H9 (cell line): ENCODE measurements around the gene FAM171A1. TPM values are rescaled to one million over a fixed set of nuclear protein-coding genes. Genes with fewer than 3 reads are reported as not detected.
"Not testable (repeated sequence)": the region's sequence is repeated elsewhere in the genome, so short reads cannot be mapped to it uniquely, and the experiment has no call there.

Experiments
- DNase-seq: peaks from one replicate; pipeline ENCODE4 v3.0.0-alpha.2; 2017
- H2AFZ ChIP-seq: one replicate; pipeline ENCODE4 v1.6.1; 2013; ENCODE audit warnings: mild to moderate bottlenecking, low read length, control low read depth, moderate library complexity
- H2AK5ac ChIP-seq: 2 replicates; pipeline ENCODE4 v1.6.1; 2013; ENCODE audit warnings: low read length, control low read depth, mixed read lengths; ENCODE audit not compliant: insufficient read length
- H2BK120ac ChIP-seq: one replicate; pipeline ENCODE4 v1.6.1; 2013; ENCODE audit warnings: low read depth, mild to moderate bottlenecking, low read length, control low read depth, inconsistent platforms; ENCODE audit not compliant: poor library complexity, severe bottlenecking
- H2BK12ac ChIP-seq: 2 replicates; pipeline ENCODE4 v1.6.1; 2013; ENCODE audit warnings: low read length, control low read depth, mixed read lengths, low read depth; ENCODE audit not compliant: insufficient read length
- H2BK15ac ChIP-seq: 2 replicates; pipeline ENCODE4 v1.6.1; 2013; ENCODE audit warnings: low read depth, low read length, control low read depth
- H2BK20ac ChIP-seq: one replicate; pipeline ENCODE4 v1.6.1; 2013; ENCODE audit warnings: low read depth, mild to moderate bottlenecking, low read length, control low read depth, inconsistent platforms; ENCODE audit not compliant: poor library complexity, severe bottlenecking
- H2BK5ac ChIP-seq: 2 replicates; pipeline ENCODE4 v1.6.1; 2013; ENCODE audit warnings: low read length, control low read depth, mixed read lengths; ENCODE audit not compliant: insufficient read length
- H3K14ac ChIP-seq: 2 replicates; pipeline ENCODE4 v1.6.1; 2013; ENCODE audit warnings: low read length, control low read depth; ENCODE audit not compliant: insufficient read depth
- H3K18ac ChIP-seq: 2 replicates; pipeline ENCODE4 v1.6.1; 2013; ENCODE audit warnings: low read depth, mild to moderate bottlenecking, mixed read lengths, low read length, control low read depth; ENCODE audit not compliant: insufficient read length
- H3K23ac ChIP-seq: 2 replicates; pipeline ENCODE4 v1.6.1; 2013; ENCODE audit warnings: low read length, control low read depth, mixed read lengths, low read depth; ENCODE audit not compliant: insufficient read length
- H3K23me2 ChIP-seq: 2 replicates; pipeline ENCODE4 v1.6.1; 2013; ENCODE audit warnings: low read depth, mild to moderate bottlenecking, mixed read lengths, low read length, control low read depth; ENCODE audit not compliant: insufficient read length, poor library complexity, severe bottlenecking
- H3K27ac ChIP-seq: 2 replicates; pipeline ENCODE4 v1.5.1; 2013; ENCODE audit warnings: low read length, control low read depth, mixed read lengths, low read depth; ENCODE audit not compliant: insufficient read length
- H3K27me3 ChIP-seq: 2 replicates; pipeline ENCODE4 v1.6.1; 2013; ENCODE audit warnings: low read length, control low read depth, inconsistent platforms; ENCODE audit not compliant: insufficient read depth
- H3K4ac ChIP-seq: 2 replicates; pipeline ENCODE4 v1.6.1; 2013; ENCODE audit warnings: low read depth, mild to moderate bottlenecking, control low read depth, inconsistent platforms, low read length, moderate library complexity
- H3K4me1 ChIP-seq: 2 replicates; pipeline ENCODE4 v1.6.1; 2013; ENCODE audit warnings: low read length, control low read depth, inconsistent platforms; ENCODE audit not compliant: insufficient read depth
- H3K4me2 ChIP-seq: 2 replicates; pipeline ENCODE4 v1.6.1; 2013; ENCODE audit warnings: low read length, control low read depth, mixed read lengths; ENCODE audit not compliant: insufficient read length, insufficient read depth
- H3K56ac ChIP-seq: 2 replicates; pipeline ENCODE4 v1.6.1; 2013; ENCODE audit warnings: low read depth, mild to moderate bottlenecking, mixed read lengths, low read length, control low read depth; ENCODE audit not compliant: insufficient read length
- H3K79me1 ChIP-seq: 2 replicates; pipeline ENCODE4 v1.6.1; 2013; ENCODE audit warnings: low read depth, mild to moderate bottlenecking, moderate library complexity, low read length, control low read depth, inconsistent platforms; ENCODE audit not compliant: insufficient read depth, poor library complexity, severe bottlenecking
- H3K79me2 ChIP-seq: 2 replicates; pipeline ENCODE4 v1.6.1; 2013; ENCODE audit warnings: low read length, control low read depth, inconsistent platforms; ENCODE audit not compliant: insufficient read depth
- H3K9ac ChIP-seq: 2 replicates; pipeline ENCODE4 v1.6.1; 2013; ENCODE audit warnings: low read length, control low read depth, mixed read lengths; ENCODE audit not compliant: insufficient read length; ENCODE audit errors: extremely low read depth
- H3K9me3 ChIP-seq: one replicate; pipeline ENCODE4 v1.6.1; 2013; ENCODE audit warnings: low read depth, low read length, inconsistent platforms; ENCODE audit not compliant: control insufficient read depth
- H3T11ph ChIP-seq: one replicate; pipeline ENCODE4 v1.6.1; 2013; ENCODE audit warnings: mild to moderate bottlenecking, low read length, control low read depth, inconsistent platforms
- H4K20me1 ChIP-seq: one replicate; pipeline ENCODE4 v1.6.1; 2013; ENCODE audit not compliant: control insufficient read depth, insufficient read length, insufficient read depth
- H4K5ac ChIP-seq: 2 replicates; pipeline ENCODE4 v1.6.1; 2013; ENCODE audit warnings: low read depth, mild to moderate bottlenecking, mixed read lengths, low read length, control low read depth; ENCODE audit not compliant: insufficient read length
- H4K8ac ChIP-seq: replicated peaks from 2 replicates; pipeline ENCODE4 v1.6.1; 2013; ENCODE audit warnings: low read length, control low read depth, mixed read lengths, low read depth; ENCODE audit not compliant: insufficient read length
- H4K91ac ChIP-seq: 2 replicates; pipeline ENCODE4 v1.6.1; 2013; ENCODE audit warnings: low read depth, mild to moderate bottlenecking, moderate library complexity, mixed read lengths, low read length, control low read depth; ENCODE audit not compliant: insufficient read length
- H3K27ac Mint-ChIP-seq, 3 experiments: 2 replicates in 2 of 3; 3 replicates in 1 of 3; pipeline ENCODE4 v1.8.0; 2020 to 2021; ENCODE audit warnings: mixed read lengths in 3 of 3, mild to moderate bottlenecking in 1 of 3, moderate library complexity in 1 of 3
- H3K27me3 Mint-ChIP-seq: 2 replicates; pipeline ENCODE4 v1.8.0; 2021; ENCODE audit warnings: low read depth, mild to moderate bottlenecking, moderate library complexity, mixed read lengths
- H3K36me3 Mint-ChIP-seq, 3 experiments: 2 replicates in 2 of 3; 3 replicates in 1 of 3; pipeline ENCODE4 v1.8.0; 2020 to 2021; ENCODE audit warnings: low read depth in 3 of 3, mixed read lengths in 3 of 3; ENCODE audit not compliant: insufficient read depth in 1 of 3
- H3K4me1 Mint-ChIP-seq, 2 experiments: 2 replicates each; pipeline ENCODE4 v1.8.0; 2020; ENCODE audit warnings: mixed read lengths in 2 of 2
- H3K4me3 Mint-ChIP-seq, 2 experiments: 2 replicates in 1 of 2; 3 replicates in 1 of 2; pipeline ENCODE4 v1.8.0; 2020 to 2021; ENCODE audit warnings: mild to moderate bottlenecking in 2 of 2, mixed read lengths in 2 of 2, moderate library complexity in 1 of 2
- H3K9me3 Mint-ChIP-seq, 2 experiments: 2 replicates in 1 of 2; 3 replicates in 1 of 2; pipeline ENCODE4 v1.8.0; 2020; ENCODE audit warnings: mild to moderate bottlenecking in 2 of 2, mixed read lengths in 2 of 2, moderate library complexity in 1 of 2
- CTCF ChIP-seq: fragments of 200-600 bp; sonication (generic); conservative IDR thresholded peaks from 3 replicates; pipeline ENCODE4 v1.8.0; 2021; ENCODE audit warnings: antibody characterized with exemption, mild to moderate bottlenecking
- WGBS: extraction: QIAGEN DNeasy Blood & Tissue Kit; methylation state at CpG from one replicate; pipeline ENCODE4 v1.1.7; 2013; ENCODE audit warnings: missing lambda C conversion rate, low lambda C conversion rate, mixed read lengths; ENCODE audit not compliant: insufficient read length; ENCODE audit errors: extremely low coverage; 5-methylcytosine and 5-hydroxymethylcytosine counted together
- total RNA-seq: library from RNA; stranded (reverse); gene quantifications from 2 replicates; pipeline ENCODE4 v1.2.1, GENCODE V29; 2021

FAM171A1 gene
- total RNA-seq, 1 experiment from 2014 or later, result 37.4 TPM

DNA sequence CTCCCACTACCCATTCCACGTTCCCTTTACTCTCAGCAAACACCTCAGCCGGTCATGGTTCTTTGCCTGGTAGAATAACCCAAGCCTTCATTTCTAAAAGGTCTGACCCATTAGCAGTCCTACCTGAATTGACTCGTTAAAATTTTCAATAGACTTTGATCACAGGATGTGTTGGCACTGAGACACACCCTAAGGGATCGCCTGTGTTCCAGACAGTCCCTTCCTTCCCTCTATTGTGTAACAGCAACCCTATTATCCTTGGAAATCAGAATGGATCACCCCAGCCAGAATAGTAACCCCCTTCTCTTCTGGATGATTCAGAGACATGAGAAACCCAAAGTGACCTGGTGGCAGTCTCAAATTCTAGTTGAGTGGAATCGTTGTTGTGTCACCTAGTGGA lies 20.4 kb upstream of the FAM171A1 start:
- H3K23me2 ChIP-seq, result no peaks in the 10 kb centered on the region
- H2BK15ac ChIP-seq, result no peak overlapping the region
- WGBS, result no CpG with 5 or more reads among the region's 5 CpGs
- H3K14ac ChIP-seq, result no peak overlapping the region
- no peak overlapping the region for H4K91ac ChIP-seq
- TF ChIP-seq CTCF, result no peak
- H3K4me1 Mint-ChIP-seq, result 0 out of 4 replicates have a peak, but pooled peaks cover 0 to 4% of the 10 kb centered on the region in 2 experiments
- H4K20me1 ChIP-seq, result no peaks in the 10 kb centered on the region
- no peak for DNase-seq
- no peaks in the 10 kb centered on the region for H3K9me3 Mint-ChIP-seq
- peaks cover 3% of the 10 kb centered on the region; the same call in 1 of the 2 replicates for H3K27me3 Mint-ChIP-seq
- no peak overlapping the region for H3K4me3 Mint-ChIP-seq
- no peak overlapping the region for H3K56ac ChIP-seq
- no peak overlapping the region for H3K18ac ChIP-seq
- H3K9me3 ChIP-seq, result no peaks in the 10 kb centered on the region
- no peak overlapping the region for H2BK12ac ChIP-seq
- no peak overlapping the region for H3K4ac ChIP-seq
- H2BK5ac ChIP-seq, result no peak overlapping the region
- no peaks in the 10 kb centered on the region for H3K79me1 ChIP-seq
- no peak overlapping the region for H3K9ac ChIP-seq
- H3K23ac ChIP-seq, result no peak overlapping the region
- no peak overlapping the region for H2BK20ac ChIP-seq
- no peak overlapping the region for H2AK5ac ChIP-seq
- no peak overlapping the region for H3T11ph ChIP-seq
- H3K36me3 Mint-ChIP-seq, result no peaks in the 10 kb centered on the region
- no peaks in the 10 kb centered on the region for H3K27me3 ChIP-seq
- H3K79me2 ChIP-seq, result no peaks in the 10 kb centered on the region
- no peaks in the 10 kb centered on the region for H3K4me1 ChIP-seq
- H4K8ac ChIP-seq, result no peak overlapping the region
- no peak overlapping the region for H4K5ac ChIP-seq
- no peak overlapping the region for H2AFZ ChIP-seq
- no peak overlapping the region for H3K27ac Mint-ChIP-seq
- no peak overlapping the region for H3K4me2 ChIP-seq
- H2BK120ac ChIP-seq, result no peak overlapping the region
- no peak overlapping the region for H3K27ac ChIP-seq

DNA sequence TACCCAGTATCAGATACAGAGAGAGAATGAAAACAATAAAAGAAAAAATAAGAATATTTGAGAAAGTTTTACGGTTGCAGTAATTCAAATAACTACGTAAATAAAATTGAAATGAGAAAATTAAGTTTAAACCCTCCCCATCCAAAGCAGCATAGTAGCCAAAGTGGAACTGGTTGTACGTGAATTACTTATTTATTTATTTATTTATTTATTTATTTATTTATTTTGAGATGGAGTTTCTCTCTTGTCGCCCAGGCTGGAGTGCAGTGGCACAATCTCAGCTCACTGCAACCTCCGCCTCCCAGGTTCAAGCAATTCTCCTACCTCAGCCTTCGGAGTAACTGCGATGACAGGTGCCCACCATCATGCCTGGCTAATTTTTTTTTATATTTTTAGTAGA lies 17.1 kb upstream of the FAM171A1 start:
- H3K9ac ChIP-seq, DNase-seq, H4K91ac ChIP-seq, H3K23ac ChIP-seq, H2BK120ac ChIP-seq, H2BK20ac ChIP-seq, H3K27ac ChIP-seq, H3K4me1 ChIP-seq, H3K4me3 Mint-ChIP-seq, H4K5ac ChIP-seq, H3K79me2 ChIP-seq, H3K18ac ChIP-seq, H3K56ac ChIP-seq, H4K8ac ChIP-seq, H3K4me1 Mint-ChIP-seq, H3K4ac ChIP-seq, H3K23me2 ChIP-seq, H3K9me3 Mint-ChIP-seq, H3K27ac Mint-ChIP-seq, H3K14ac ChIP-seq, H3K27me3 Mint-ChIP-seq, H2AK5ac ChIP-seq, H3T11ph ChIP-seq, H3K4me2 ChIP-seq, H2BK12ac ChIP-seq, H4K20me1 ChIP-seq, H3K36me3 Mint-ChIP-seq, H2AFZ ChIP-seq, H3K79me1 ChIP-seq, H2BK15ac ChIP-seq, H3K27me3 ChIP-seq, H2BK5ac ChIP-seq, H3K9me3 ChIP-seq: not testable (repeated sequence)
- WGBS, result no CpG with 5 or more reads among the region's 7 CpGs
